NCI-H1694 treated with DMSO at 0.1 percent for 48 hours (cell line): ENCODE measurements around the gene DOK5.

Experiments used
- DNase-seq: peaks from one replicate; lab custom pipeline; 2025; lab: John Stamatoyannopoulos, UW

The DOK5 gene

DNA sequence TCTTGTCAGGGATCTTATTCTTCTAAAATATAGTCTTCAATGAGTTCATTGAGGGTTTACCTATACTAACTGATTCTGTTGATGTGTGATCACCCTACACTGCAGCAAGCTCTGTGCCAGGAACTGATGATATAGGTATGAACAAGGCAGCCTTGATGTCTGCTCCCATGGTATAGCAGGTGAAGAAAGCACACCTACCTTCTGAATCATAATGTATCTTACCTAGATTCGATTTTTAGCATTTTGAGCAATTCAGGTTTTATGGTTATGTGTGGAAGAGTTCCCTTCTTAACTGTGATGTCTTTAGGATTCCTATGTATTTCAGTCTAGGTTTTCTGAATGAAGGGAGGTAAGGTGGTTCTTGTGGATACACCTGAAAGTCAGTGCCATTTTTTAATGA, 223.0 kb downstream of the DOK5 start:
- no peak for DNase-seq
